Common myeloid progenitor, CD34-positive (primary cell): ENCODE data around the gene CETP.

Source experiments
- CTCF ChIA-PET: fragments of 350-600 bp; sonication (Branson Sonifier 250); formaldehyde crosslinking; loops from one replicate; lab custom pipeline; 2021; ENCODE audit warnings: antibody characterized with exemption; lab: Charles Lee
- POLR2A ChIA-PET: fragments of 350-600 bp; sonication (Branson Sonifier 250); formaldehyde crosslinking; loops from one replicate; lab custom pipeline; 2021; ENCODE audit warnings: antibody characterized with exemption; lab: Charles Lee
- DNase-seq, 3 donors: peaks; one replicate each; pipeline versions ENCODE4 v3.0.0 to v3.0.0-alpha.2; 2013
- H3K27ac ChIP-seq, 2 experiments: 1 replicate in 1 of 2; 2 replicates in 1 of 2; pipeline ENCODE4 v1.7.0; 2013; ENCODE audit warnings: inconsistent platforms in 2 of 2, low read length in 2 of 2, mild to moderate bottlenecking in 2 of 2, low read depth in 1 of 2, moderate library complexity in 1 of 2; ENCODE audit not compliant: severe bottlenecking in 2 of 2, insufficient read depth in 1 of 2, poor library complexity in 1 of 2
- H3K27me3 ChIP-seq, 5 experiments: replicated peaks in 2 of 5; 1 replicate in 3 of 5; 2 replicates in 2 of 5; pipeline versions ENCODE4 v1.6.1 to v1.7.0; 2013; ENCODE audit warnings: low read length in 4 of 5, mild to moderate bottlenecking in 2 of 5, moderate library complexity in 2 of 5, inconsistent platforms in 1 of 5; ENCODE audit not compliant: insufficient read depth in 5 of 5, control insufficient read depth in 4 of 5
- H3K36me3 ChIP-seq, 4 experiments: 1 replicate in 2 of 4; 2 replicates in 2 of 4; pipeline versions ENCODE4 v1.6.1 to v1.7.0; 2013; ENCODE audit warnings: low read length in 3 of 4, control low read depth in 1 of 4, mild to moderate bottlenecking in 1 of 4; ENCODE audit not compliant: control insufficient read depth in 4 of 4, insufficient read depth in 4 of 4
- H3K4me1 ChIP-seq, 4 experiments: 1 replicate in 3 of 4; 2 replicates in 1 of 4; pipeline versions ENCODE4 v1.6.1 to v1.7.1; 2013; ENCODE audit warnings: low read length in 3 of 4, mild to moderate bottlenecking in 3 of 4, control low read depth in 1 of 4, inconsistent platforms in 1 of 4, moderate library complexity in 1 of 4; ENCODE audit not compliant: control insufficient read depth in 4 of 4, insufficient read depth in 4 of 4; ENCODE audit errors: control extremely low read depth in 1 of 4
- H3K4me3 ChIP-seq, 7 experiments: 1 replicate in 4 of 7; 2 replicates in 3 of 7; pipeline versions ENCODE4 v1.5.1 to v1.7.0; 2013; ENCODE audit warnings: mild to moderate bottlenecking in 7 of 7, low read length in 6 of 7, moderate library complexity in 6 of 7, inconsistent platforms in 2 of 7, low read depth in 2 of 7, control low read depth in 1 of 7; ENCODE audit not compliant: insufficient read depth in 4 of 7, control insufficient read depth in 1 of 7; ENCODE audit errors: extremely low read depth in 1 of 7
- H3K9me3 ChIP-seq, 5 experiments: 1 replicate in 4 of 5; 2 replicates in 1 of 5; pipeline versions ENCODE4 v1.6.1 to v1.7.1; 2013; ENCODE audit warnings: low read length in 4 of 5, mild to moderate bottlenecking in 2 of 5, inconsistent platforms in 1 of 5, low read depth in 1 of 5, moderate library complexity in 1 of 5; ENCODE audit not compliant: control insufficient read depth in 4 of 5, insufficient read depth in 2 of 5; ENCODE audit errors: control extremely low read depth in 1 of 5
- WGBS: methylation state at CpG from one replicate; pipeline ENCODE4 v1.1.5; 2013; ENCODE audit not compliant: insufficient coverage; 5-methylcytosine and 5-hydroxymethylcytosine counted together

CETP gene

GRCh38 chr16:56967733-56968132, 6.0 kb downstream of the CETP start:
- Histone ChIP-seq H3K27me3 (no peaks in the 10 kb centered on the region), H3K4me1 (peaks cover 2 to 13% (median 7%) of the 10 kb centered on the region in 4 experiments), H3K36me3 (no peaks in the 10 kb centered on the region), H3K4me3 (no peak overlapping the region), H3K9me3 (no peaks in the 10 kb centered on the region), H3K27ac (no peak overlapping the region)
- 80% methylated on average over 1 of the region's 2 CpGs for WGBS
- DNase-seq: no peak
- POLR2A ChIA-PET: interaction anchor here (0.6 to 0.7 kb wide), 2 partner anchors 10 to 203 kb away, joined by 3 read pairs; no protein-coding TSS in a partner anchor
- CTCF ChIA-PET: interaction anchor here (0.6 to 1.0 kb wide), 3 partner anchors 116 to 281 kb away, joined by 3 read pairs; no protein-coding TSS in a partner anchor

- peaks cover 4 to 16% (median 9%) of the 10 kb centered on the region in 4 experiments for H3K4me1 ChIP-seq
- 94% methylated on average over 7 of the region's 7 CpGs for WGBS
Observed at GRCh38 chr16:56969769-56970168, 8.0 kb downstream of the CETP start.

GRCh38 chr16:56970934-56971767, 9.4 kb downstream of the CETP start:
- Histone ChIP-seq H3K27me3 (no peaks in the 10 kb centered on the region), H3K36me3 (no peaks in the 10 kb centered on the region), H3K4me3 (no peak overlapping the region), H3K27ac (no peak overlapping the region), H3K4me1 (peaks cover 5 to 14% (median 7%) of the 10 kb centered on the region in 4 experiments), H3K9me3 (no peaks in the 10 kb centered on the region)
- ChIA-PET POLR2A (interaction anchor here (0.8 kb wide), 1 partner anchor 34 kb away, joined by 3 read pairs; no protein-coding TSS in a partner anchor), CTCF (interaction anchor here (1.4 to 3.2 kb wide), 4 partner anchors 10 to 75 kb away, joined by 3 to 14 read pairs (median 6); partner anchors contain the start of gene NLRC5)
- 75% methylated on average over 8 of the region's 8 CpGs for WGBS
- DNase-seq: peak in 1 of 3 donors; percentile 36

More at GRCh38 chr16:56969769-56970168, 8.0 kb downstream of the CETP start:
- Histone ChIP-seq H3K36me3 (no peaks in the 10 kb centered on the region), H3K4me3 (no peak overlapping the region), H3K27me3 (no peaks in the 10 kb centered on the region), H3K9me3 (no peaks in the 10 kb centered on the region), H3K27ac (no peak overlapping the region)
- DNase-seq: no peak
- POLR2A ChIA-PET: no interaction called here
- CTCF ChIA-PET: interaction anchor here (0.8 to 3.2 kb wide), 6 partner anchors 9 to 115 kb away, joined by 3 to 14 read pairs (median 3); no protein-coding TSS in a partner anchor

- no peaks in the 10 kb centered on the region for H3K9me3 ChIP-seq
- H3K4me3 ChIP-seq: no peak overlapping the region
- H3K27me3 ChIP-seq: no peaks in the 10 kb centered on the region
- WGBS: no CpG with 5 or more reads among the region's 3 CpGs
- peaks cover 5 to 12% (median 5%) of the 10 kb centered on the region in 4 experiments for H3K4me1 ChIP-seq
- no peaks in the 10 kb centered on the region for H3K36me3 ChIP-seq
- DNase-seq: no peak
- H3K27ac ChIP-seq: no peak overlapping the region
- ChIA-PET POLR2A (no interaction called here), CTCF (interaction anchor here (1.4 to 7.3 kb wide), 6 partner anchors 8 to 178 kb away, joined by 3 to 59 read pairs (median 5); partner anchors contain the start of genes CETP and NLRC5)
Observed at GRCh38 chr16:56971768-56972043, 10.0 kb downstream of the CETP start.

- Histone ChIP-seq H3K9me3 (no peaks in the 10 kb centered on the region), H3K27me3 (no peaks in the 10 kb centered on the region), H3K27ac (no peak overlapping the region), H3K4me3 (no peak overlapping the region), H3K36me3 (no peaks in the 10 kb centered on the region), H3K4me1 (peaks cover 5 to 12% (median 5%) of the 10 kb centered on the region in 4 experiments)
- 90% methylated on average over 16 of the region's 18 CpGs for WGBS
- ChIA-PET POLR2A (no interaction called here), CTCF (interaction anchor here (0.8 to 7.3 kb wide), 8 partner anchors 9 to 179 kb away, joined by 3 to 59 read pairs (median 5); partner anchors contain the start of gene CETP)
- no peak for DNase-seq
Observed at GRCh38 chr16:56972403-56973293, 10.9 kb downstream of the CETP start.

- ChIA-PET POLR2A (no interaction called here), CTCF (interaction anchor here (1.4 to 7.3 kb wide), 6 partner anchors 10 to 180 kb away, joined by 4 to 59 read pairs (median 5); partner anchors contain the start of gene CETP)
- Histone ChIP-seq H3K36me3 (no peaks in the 10 kb centered on the region), H3K9me3 (no peaks in the 10 kb centered on the region), H3K4me3 (no peak overlapping the region), H3K27ac (no peak overlapping the region), H3K27me3 (no peaks in the 10 kb centered on the region), H3K4me1 (peaks cover 5 to 12% (median 5%) of the 10 kb centered on the region in 4 experiments)
- DNase-seq: no peak
- WGBS: 94% methylated on average over 8 of the region's 9 CpGs
Observed at GRCh38 chr16:56973294-56973689, 11.5 kb downstream of the CETP start.
